H1 (cell line): ENCODE data around the gene MLLT6. TPM values are rescaled to one million over a fixed set of nuclear protein-coding genes. Genes with fewer than 3 reads are reported as not detected.

ENCODE experiments used
- CTCF ChIA-PET: fragments of 300-600 bp; sonication (Branson Sonifier 250); formaldehyde crosslinking; loops from one replicate; lab custom pipeline; 2021; ENCODE audit not compliant: partially characterized antibody; lab: Charles Lee
- POLR2A ChIA-PET: fragments of 300-600 bp; sonication (Branson Sonifier 250); formaldehyde crosslinking; loops from one replicate; lab custom pipeline; 2021; ENCODE audit warnings: inconsistent platforms; ENCODE audit not compliant: partially characterized antibody; lab: Charles Lee
- DNase-seq, 2 experiments: peaks; one replicate each; pipeline versions ENCODE4 v3.0.0 to v3.0.0-alpha.2; 2010 to 2022; ENCODE audit warnings: low spot score in 2 of 2, low read depth in 1 of 2, mixed read lengths in 1 of 2
- FAIRE-seq: peaks from 2 replicates; lab custom pipeline; 2011; peaks lifted over from hg19 to GRCh38; lab: Jason Lieb, UNC
- H2AFZ ChIP-seq: 2 replicates; pipeline ENCODE4 v1.8.1; 2012; ENCODE audit warnings: low read length, inconsistent platforms
- H2AK5ac ChIP-seq: 2 replicates; pipeline ENCODE4 v1.6.1; 2013; ENCODE audit warnings: low read depth, low read length
- H2BK120ac ChIP-seq: replicated peaks from 2 replicates; pipeline ENCODE3; 2013; ENCODE audit warnings: low read depth, low read length, inconsistent platforms
- H2BK12ac ChIP-seq: 2 replicates; pipeline ENCODE4 v1.6.1; 2013; ENCODE audit warnings: low read depth, low read length
- H2BK15ac ChIP-seq: 2 replicates; pipeline ENCODE4 v1.6.1; 2013; ENCODE audit warnings: low read length
- H2BK20ac ChIP-seq: 2 replicates; pipeline ENCODE4 v1.6.1; 2013; ENCODE audit warnings: low read length
- H2BK5ac ChIP-seq: 2 replicates; pipeline ENCODE4 v1.6.1; 2013; ENCODE audit warnings: low read depth, low read length
- H3K14ac ChIP-seq: 2 replicates; pipeline ENCODE4 v1.6.1; 2013; ENCODE audit warnings: inconsistent platforms; ENCODE audit not compliant: insufficient read length
- H3K18ac ChIP-seq: 2 replicates; pipeline ENCODE4 v1.6.1; 2013; ENCODE audit warnings: low read length; ENCODE audit errors: extremely low read depth
- H3K23ac ChIP-seq: 2 replicates; pipeline ENCODE4 v1.6.1; 2013; ENCODE audit warnings: inconsistent platforms; ENCODE audit not compliant: insufficient read length
- H3K23me2 ChIP-seq: 2 replicates; pipeline ENCODE4 v1.6.1; 2013; ENCODE audit warnings: low read depth, low read length
- H3K27ac ChIP-seq: 2 replicates; pipeline ENCODE4 v1.6.1; 2011; ENCODE audit warnings: low read depth, low read length, inconsistent platforms
- H3K27me3 ChIP-seq, 4 experiments: replicated peaks in 1 of 4; 1 replicate in 1 of 4; 2 replicates in 3 of 4; pipeline versions ENCODE4 v1.6.1 to v1.8.1; 2011 to 2013; ENCODE audit warnings: low read length in 3 of 4, mild to moderate bottlenecking in 3 of 4, inconsistent platforms in 2 of 4, mixed read lengths in 2 of 4, moderate library complexity in 1 of 4; ENCODE audit not compliant: control insufficient read depth in 3 of 4, insufficient read depth in 3 of 4; ENCODE audit errors: extremely low read depth in 1 of 4
- H3K36me3 ChIP-seq, 4 experiments: 2 replicates each; pipeline versions ENCODE4 v1.6.1 to v1.8.1; 2011 to 2013; ENCODE audit warnings: mild to moderate bottlenecking in 4 of 4, low read length in 3 of 4, moderate library complexity in 2 of 4, control low read depth in 1 of 4, inconsistent platforms in 1 of 4; ENCODE audit not compliant: insufficient read depth in 4 of 4, control insufficient read depth in 2 of 4
- H3K4ac ChIP-seq: replicated peaks from 2 replicates; pipeline ENCODE3; 2013; ENCODE audit warnings: low read length, low read depth, mixed read lengths, inconsistent platforms; ENCODE audit not compliant: insufficient read length
- H3K4me1 ChIP-seq, 4 experiments: replicated peaks in 1 of 4; 1 replicate in 1 of 4; 2 replicates in 3 of 4; pipeline versions ENCODE4 v1.6.1 to v1.8.1; 2011 to 2013; ENCODE audit warnings: low read length in 3 of 4, inconsistent platforms in 2 of 4, mixed read lengths in 1 of 4; ENCODE audit not compliant: insufficient read depth in 4 of 4, control insufficient read depth in 3 of 4
- H3K4me2 ChIP-seq, 2 experiments: 2 replicates each; pipeline versions ENCODE4 v1.6.1 to v1.8.1; 2011 to 2013; ENCODE audit warnings: low read depth in 2 of 2, low read length in 2 of 2, control low read depth in 1 of 2, inconsistent platforms in 1 of 2, mild to moderate bottlenecking in 1 of 2; ENCODE audit not compliant: insufficient read depth in 1 of 2
- H3K4me3 ChIP-seq, 4 experiments: fragments of 200-600, 300-600 bp in 1 of 4; sonication (generic), shearing (Covaris generic), sonication (Bioruptor Twin) in 1 of 4; 2 replicates each; pipeline versions ENCODE4 v1.5.1 to v1.8.1; 2011 to 2016; ENCODE audit warnings: low read length in 4 of 4, low read depth in 3 of 4, control low read depth in 2 of 4, inconsistent platforms in 2 of 4, mild to moderate bottlenecking in 2 of 4, mixed read lengths in 1 of 4, moderate library complexity in 1 of 4; ENCODE audit not compliant: insufficient read depth in 2 of 4; ENCODE audit errors: extremely low read depth in 1 of 4
- H3K56ac ChIP-seq: replicated peaks from 2 replicates; pipeline ENCODE3; 2013; ENCODE audit warnings: low read depth, mild to moderate bottlenecking, mixed read lengths, low read length, inconsistent platforms; ENCODE audit not compliant: insufficient read length
- H3K79me1 ChIP-seq: 2 replicates; pipeline ENCODE4 v1.6.1; 2013; ENCODE audit warnings: low read depth, low read length, control low read depth
- H3K79me2 ChIP-seq, 2 experiments: 2 replicates each; pipeline versions ENCODE4 v1.6.1 to v1.8.1; 2012 to 2013; ENCODE audit warnings: low read length in 2 of 2, mild to moderate bottlenecking in 2 of 2, inconsistent platforms in 1 of 2; ENCODE audit not compliant: insufficient read depth in 2 of 2, control insufficient read depth in 1 of 2
- H3K9ac ChIP-seq, 4 experiments: replicated peaks in 1 of 4; 1 replicate in 1 of 4; 2 replicates in 3 of 4; pipeline versions ENCODE4 v1.6.1 to v1.8.1; 2011 to 2013; ENCODE audit warnings: low read depth in 3 of 4, low read length in 3 of 4, control low read depth in 2 of 4, mild to moderate bottlenecking in 2 of 4, moderate library complexity in 2 of 4, inconsistent platforms in 1 of 4; ENCODE audit errors: extremely low read depth in 1 of 4
- H3K9me3 ChIP-seq, 2 experiments: 2 replicates each; pipeline versions ENCODE4 v1.6.1 to v1.8.1; 2012 to 2013; ENCODE audit warnings: mild to moderate bottlenecking in 2 of 2, moderate library complexity in 2 of 2, control low read depth in 1 of 2, inconsistent platforms in 1 of 2, low read depth in 1 of 2, low read length in 1 of 2, mixed read lengths in 1 of 2; ENCODE audit not compliant: insufficient read depth in 2 of 2
- H4K20me1 ChIP-seq, 2 experiments: replicated peaks in 1 of 2; 2 replicates each; pipeline versions ENCODE3 to v1.8.1; 2011 to 2013; ENCODE audit warnings: inconsistent platforms in 2 of 2, low read length in 2 of 2, mild to moderate bottlenecking in 1 of 2; ENCODE audit not compliant: insufficient read depth in 2 of 2, control insufficient read depth in 1 of 2
- H4K5ac ChIP-seq: 2 replicates; pipeline ENCODE4 v1.6.1; 2013; ENCODE audit warnings: low read length, low read depth, mixed read lengths, inconsistent platforms; ENCODE audit not compliant: insufficient read length
- H4K8ac ChIP-seq: 2 replicates; pipeline ENCODE4 v1.8.0; 2013; ENCODE audit warnings: mild to moderate bottlenecking, moderate library complexity, low read length, inconsistent platforms; ENCODE audit not compliant: insufficient read depth; ENCODE audit errors: extremely low read depth
- H4K91ac ChIP-seq: replicated peaks from 2 replicates; pipeline ENCODE3; 2013; ENCODE audit warnings: low read length, mixed read lengths, inconsistent platforms; ENCODE audit not compliant: insufficient read length
- EGR1 ChIP-seq: IDR thresholded peaks from 2 replicates; pipeline ENCODE4 v1.6.1; 2011; ENCODE audit warnings: low read depth, low read length, borderline replicate concordance
- TAF1 ChIP-seq: IDR thresholded peaks from 2 replicates; pipeline ENCODE4 v1.6.1; 2011; ENCODE audit warnings: mild to moderate bottlenecking, low read depth, low read length
- WGBS, 2 experiments: shearing (Covaris generic) in 1 of 2; methylation state at CpG; one replicate each; pipeline versions ENCODE4 v1.1.6 to v1.1.7; 2013 to 2015; ENCODE audit warnings: low lambda C conversion rate in 2 of 2, mixed read lengths in 2 of 2, inconsistent platforms in 1 of 2, low coverage in 1 of 2, missing lambda C conversion rate in 1 of 2; ENCODE audit not compliant: insufficient replicate concordance in 2 of 2, insufficient coverage in 1 of 2, insufficient read length in 1 of 2; ENCODE audit errors: extremely low coverage in 1 of 2, missing lambda C conversion rate in 1 of 2; 5-methylcytosine and 5-hydroxymethylcytosine counted together
- polyA plus RNA-seq, 7 experiments: library from polyadenylated mRNA; depleted of rRNA in 3 of 7; stranded (reverse) in 5 of 7; unstranded in 2 of 7; fragments of >200 nt in 5 of 7; fragments of 200-250 nt in 2 of 7; gene quantifications; 1 replicate in 5 of 7; 2 replicates in 1 of 7; 4 replicates in 1 of 7; pipeline versions ENCODE4 v1.2.1 to v1.2.3, GENCODE V29; 2011 to 2013; ENCODE audit warnings: missing spikeins in 2 of 7, mixed read lengths in 2 of 7
- total RNA-seq: library from RNA; stranded (reverse); fragmentation: NEBNext Ultra II Directional; extraction: Animal tissue kit (Norgen Biotek cat#: 25700); gene quantifications from 2 replicates; pipeline ENCODE4 v1.2.1, GENCODE V29; 2021
- TF ChIP-seq, protein P1 (sequence below), 3 experiments: IDR thresholded peaks; 1 replicate in 2 of 3; 2 replicates in 1 of 3; pipeline versions ENCODE4 v1.5.1 to v1.6.1; 2011; ENCODE audit warnings: low read length in 3 of 3, mild to moderate bottlenecking in 3 of 3, inconsistent platforms in 2 of 3, low read depth in 1 of 3, moderate library complexity in 1 of 3; ENCODE audit not compliant: insufficient read depth in 1 of 3; ENCODE audit errors: control extremely low read depth in 1 of 3

Gene MLLT6
- total and polyA plus RNA-seq, 2 of the 8 experiments (the other 6 are each of a cell fraction or from before 2014, with no cell fraction given): 6.5 to 8.0 TPM

DNA sequence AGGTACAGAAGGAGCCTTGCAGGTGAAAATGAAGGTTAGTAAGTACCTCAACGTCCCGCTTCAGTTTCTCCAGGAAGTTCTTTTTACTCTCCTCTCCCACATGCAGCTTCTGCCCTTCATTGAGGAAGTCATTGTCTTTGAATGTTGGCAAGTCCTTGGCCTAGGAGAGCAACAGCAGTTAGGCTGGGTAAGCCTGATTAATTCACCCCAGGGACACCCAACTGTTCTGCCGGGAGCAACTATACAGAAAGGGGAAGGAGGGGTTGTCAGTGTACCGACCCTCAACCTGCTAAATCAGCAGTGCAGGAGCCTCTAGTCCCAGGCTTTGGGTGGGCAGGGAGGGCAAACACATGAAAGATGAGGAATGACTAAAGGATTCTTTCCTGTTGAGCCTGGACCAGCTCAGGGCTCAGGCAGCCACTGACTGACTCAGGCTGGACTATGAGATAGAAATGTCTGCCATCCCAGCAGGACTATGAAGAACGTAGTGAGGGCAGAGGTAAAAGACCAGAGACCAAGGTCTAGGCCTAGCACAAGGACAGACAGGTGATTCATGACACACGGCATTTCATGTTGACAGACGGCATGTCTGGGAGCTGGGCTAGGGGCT, 72.7 kb downstream of the MLLT6 start:
- Histone ChIP-seq H3K79me2 (no peaks in the 10 kb centered on the region), H3K36me3 (peaks cover 21 to 83% (median 68%) of the 10 kb centered on the region in 4 experiments), H3K56ac (no peak overlapping the region), H2BK120ac (no peak overlapping the region), H2BK5ac (no peak overlapping the region), H3K4me3 (no peak overlapping the region), H2BK12ac (no peak overlapping the region), H3K23me2 (no peaks in the 10 kb centered on the region), H2AK5ac (no peak overlapping the region), H3K14ac (no peak overlapping the region), H4K91ac (no peak overlapping the region), H3K9ac (no peak overlapping the region), H3K4me1 (no peaks in the 10 kb centered on the region), H3K79me1 (no peaks in the 10 kb centered on the region; the same call in 1 of the 2 replicates), H3K4ac (no peak overlapping the region), H3K9me3 (no peaks in the 10 kb centered on the region), H3K4me2 (no peak overlapping the region), H4K8ac (no peak overlapping the region), H3K23ac (no peak overlapping the region), H4K20me1 (peaks cover 0 to 5% of the 10 kb centered on the region in 2 experiments), H2BK15ac (no peak overlapping the region), H4K5ac (no peak overlapping the region), H3K18ac (no peak overlapping the region), H2AFZ (no peak overlapping the region), H3K27ac (no peak overlapping the region), H2BK20ac (no peak overlapping the region), H3K27me3 (no peaks in the 10 kb centered on the region)
- TF ChIP-seq EGR1: no peak
- TF ChIP-seq, protein P1, sequence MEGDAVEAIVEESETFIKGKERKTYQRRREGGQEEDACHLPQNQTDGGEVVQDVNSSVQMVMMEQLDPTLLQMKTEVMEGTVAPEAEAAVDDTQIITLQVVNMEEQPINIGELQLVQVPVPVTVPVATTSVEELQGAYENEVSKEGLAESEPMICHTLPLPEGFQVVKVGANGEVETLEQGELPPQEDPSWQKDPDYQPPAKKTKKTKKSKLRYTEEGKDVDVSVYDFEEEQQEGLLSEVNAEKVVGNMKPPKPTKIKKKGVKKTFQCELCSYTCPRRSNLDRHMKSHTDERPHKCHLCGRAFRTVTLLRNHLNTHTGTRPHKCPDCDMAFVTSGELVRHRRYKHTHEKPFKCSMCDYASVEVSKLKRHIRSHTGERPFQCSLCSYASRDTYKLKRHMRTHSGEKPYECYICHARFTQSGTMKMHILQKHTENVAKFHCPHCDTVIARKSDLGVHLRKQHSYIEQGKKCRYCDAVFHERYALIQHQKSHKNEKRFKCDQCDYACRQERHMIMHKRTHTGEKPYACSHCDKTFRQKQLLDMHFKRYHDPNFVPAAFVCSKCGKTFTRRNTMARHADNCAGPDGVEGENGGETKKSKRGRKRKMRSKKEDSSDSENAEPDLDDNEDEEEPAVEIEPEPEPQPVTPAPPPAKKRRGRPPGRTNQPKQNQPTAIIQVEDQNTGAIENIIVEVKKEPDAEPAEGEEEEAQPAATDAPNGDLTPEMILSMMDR (IDR thresholded peaks at IDR 0.05; ENCODE audit: control extremely low read depth in 1 of 3, insufficient read depth in 1 of 3, low read depth in 1 of 3, low read length in 3 of 3): no peak
- TF ChIP-seq TAF1: no peak
- POLR2A ChIA-PET: interaction anchor here (1.0 to 2.7 kb wide), 4 partner anchors 10 to 16 kb away, joined by 3 to 10 read pairs (median 4); no protein-coding TSS in a partner anchor
- FAIRE-seq (no peak), DNase-seq (no peak)
- CTCF ChIA-PET: interaction anchor here (0.8 to 1.9 kb wide), 3 partner anchors 11 to 16 kb away, joined by 3 to 6 read pairs (median 3); no protein-coding TSS in a partner anchor
- WGBS, 2 experiments: 86% methylated on average over 7 of the region's 7 CpGs; no CpG with 5 or more reads in 1 of the 2 experiments
